Umbilical cord (tissue), 2 donors: ENCODE data around the gene U2AF2. TPM values are rescaled to one million over a fixed set of nuclear protein-coding genes. Genes with fewer than 3 reads are reported as not detected.
A peak's percentile ranks its signal among the peaks of the same experiment; 100 is the strongest.

Experiments
- DNase-seq: peaks from one replicate; pipeline ENCODE4 v3.0.0-alpha.2; 2015; ENCODE audit warnings: low spot score
- total RNA-seq: library from RNA; depleted of rRNA; stranded (reverse); fragments of >200 nt; gene quantifications from one replicate; pipeline ENCODE4 v1.2.3, GENCODE V29; 2014; ENCODE audit warnings: low replicate concordance; ENCODE audit not compliant: insufficient read depth

The U2AF2 gene
- total RNA-seq, 1 donor from 2014 or later, result 40.7 TPM

GRCh38 chr19:55643003-55643886, 11.6 kb upstream of the U2AF2 start, which contains the start of gene ZNF581:
Gene ZNF581, plus strand, starts transcription at chr19:55643649. Its CDS starts 923 bp downstream, at chr19:55644572.
- peak; percentile 79 for DNase-seq

GRCh38 chr19:55643887-55644176, 11.0 kb upstream of the U2AF2 start:
- no peak for DNase-seq

GRCh38 chr19:55644191-55644833, 10.5 kb upstream of the U2AF2 start:
- DNase-seq, result no peak

- no peak for DNase-seq
These were observed 9.9 kb upstream of the U2AF2 start for GRCh38 chr19:55644842-55645511.

- DNase-seq, result no peak
These were observed 9.3 kb upstream of the U2AF2 start for GRCh38 chr19:55645512-55645881.

- no peak for DNase-seq
These were observed 7.7 kb upstream of the U2AF2 start for GRCh38 chr19:55646889-55647731.

GRCh38 chr19:55647732-55648584, 6.9 kb upstream of the U2AF2 start, which contains the start of gene CCDC106:
Gene CCDC106, plus strand, starts transcription at chr19:55648212. Its CDS starts 835 bp downstream, at chr19:55649047.
- DNase-seq, result peak; percentile 81

- no peak for DNase-seq
These were observed 6.1 kb upstream of the U2AF2 start for GRCh38 chr19:55648585-55649267.

GRCh38 chr19:55649268-55650125, 5.3 kb upstream of the U2AF2 start:
- no peak for DNase-seq

GRCh38 chr19:55650126-55650557, 4.7 kb upstream of the U2AF2 start:
- DNase-seq, result no peak

GRCh38 chr19:55650602-55651230, 4.1 kb upstream of the U2AF2 start:
- DNase-seq, result no peak

- DNase-seq, result no peak
These were observed 3.6 kb upstream of the U2AF2 start for GRCh38 chr19:55651236-55651635.

- DNase-seq, result no peak
These were observed 2.3 kb upstream of the U2AF2 start for GRCh38 chr19:55652311-55653128.

GRCh38 chr19:55653651-55654322, 1.0 kb upstream of the U2AF2 start:
- peak; percentile 100 for DNase-seq

- DNase-seq, result peak; percentile 100
These were observed 440 bp upstream of the U2AF2 start for GRCh38 chr19:55654323-55654867.

- no peak for DNase-seq
These were observed 809 bp downstream of the U2AF2 start for GRCh38 chr19:55655648-55656040.

GRCh38 chr19:55656552-55656951, 1.7 kb downstream of the U2AF2 start:
- no peak for DNase-seq
